Tibial nerve (tissue), 3 donors: ENCODE measurements around the gene FXYD1.
"Not testable (repeated sequence)": the region's sequence is repeated elsewhere in the genome, so short reads cannot be mapped to it uniquely, and the experiment has no call there.

Experiments used
- CTCF ChIP-seq, 5 experiments: fragments of 200-600 bp in 3 of 5; fragments of 450-650 bp in 2 of 5; sonication (generic) in 3 of 5; IDR thresholded peaks; one replicate each; pipeline ENCODE4 v1.5.1; 2016 to 2019; ENCODE audit warnings: antibody characterized with exemption in 5 of 5, mild to moderate bottlenecking in 3 of 5, moderate library complexity in 2 of 5
- POLR2A ChIP-seq, 2 donors: fragments of 450-650 bp; IDR thresholded peaks; one replicate each; pipeline ENCODE4 v1.6.1; 2017; ENCODE audit warnings: antibody characterized with exemption in 2 of 2, mild to moderate bottlenecking in 2 of 2, moderate library complexity in 2 of 2

GRCh38 chr19:35129724-35130274 is 8.8 kb upstream of the FXYD1 start:
- not testable (repeated sequence) for TF ChIP-seq CTCF, POLR2A (IDR thresholded peaks at IDR 0.05)
